Neural crest cell (in vitro differentiated cells): ENCODE measurements around the gene SLC6A20. TPM values are rescaled to one million over a fixed set of nuclear protein-coding genes. Genes with fewer than 3 reads are reported as not detected.

Source experiments
- DNase-seq: peaks from one replicate; pipeline ENCODE4 v3.0.0; 2021; ENCODE audit warnings: low read depth, mixed read lengths, low spot score
- H3K27ac Mint-ChIP-seq: one replicate; pipeline ENCODE4 v1.8.0; 2021; ENCODE audit warnings: mild to moderate bottlenecking, mixed read lengths; ENCODE audit not compliant: unreplicated experiment
- H3K27me3 Mint-ChIP-seq: 2 replicates; pipeline ENCODE4 v1.8.0; 2021; ENCODE audit warnings: low read depth, mild to moderate bottlenecking, mixed read lengths
- H3K36me3 Mint-ChIP-seq: 2 replicates; pipeline ENCODE4 v1.8.0; 2021; ENCODE audit warnings: low read depth, mild to moderate bottlenecking, mixed read lengths
- H3K4me1 Mint-ChIP-seq: 2 replicates; pipeline ENCODE4 v1.8.0; 2021; ENCODE audit warnings: mixed read lengths
- H3K4me3 Mint-ChIP-seq: one replicate; pipeline ENCODE4 v1.8.0; 2021; ENCODE audit warnings: mild to moderate bottlenecking, mixed read lengths
- H3K9me3 Mint-ChIP-seq: 2 replicates; pipeline ENCODE4 v1.8.0; 2021; ENCODE audit warnings: mixed read lengths
- total RNA-seq: library from RNA; stranded (reverse); gene quantifications from 2 replicates; pipeline ENCODE4 v1.2.1, GENCODE V29; 2021
- TF ChIP-seq, protein P1 (sequence below): fragments of 200-600 bp; sonication (generic); conservative IDR thresholded peaks from 2 replicates; pipeline ENCODE4 v1.5.0; 2021; ENCODE audit warnings: antibody characterized with exemption, mild to moderate bottlenecking

SLC6A20 gene
- total RNA-seq, 1 donor from 2014 or later: not detected

DNA sequence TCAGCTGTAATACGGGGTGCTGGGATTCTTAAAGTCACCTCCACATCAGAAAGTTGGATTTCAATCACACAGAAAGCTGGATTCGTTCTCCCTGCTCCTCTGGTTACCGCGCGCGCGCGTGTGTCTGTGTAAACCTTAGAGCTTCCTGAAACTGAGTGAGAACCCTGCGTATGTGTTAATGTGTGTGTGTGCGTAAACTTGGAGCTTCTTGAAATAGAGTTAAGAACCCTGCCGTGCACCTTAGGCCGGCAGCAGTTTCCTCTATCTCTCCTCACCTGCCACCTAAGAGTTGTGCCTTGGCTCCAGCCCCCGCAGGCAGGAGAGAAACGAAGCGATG lies 45.1 kb upstream of the SLC6A20 start:
- H3K4me3 Mint-ChIP-seq: peak overlapping the region; percentile 95
- peaks cover 46% of the 10 kb centered on the region for H3K27me3 Mint-ChIP-seq
- TF ChIP-seq, protein P1, sequence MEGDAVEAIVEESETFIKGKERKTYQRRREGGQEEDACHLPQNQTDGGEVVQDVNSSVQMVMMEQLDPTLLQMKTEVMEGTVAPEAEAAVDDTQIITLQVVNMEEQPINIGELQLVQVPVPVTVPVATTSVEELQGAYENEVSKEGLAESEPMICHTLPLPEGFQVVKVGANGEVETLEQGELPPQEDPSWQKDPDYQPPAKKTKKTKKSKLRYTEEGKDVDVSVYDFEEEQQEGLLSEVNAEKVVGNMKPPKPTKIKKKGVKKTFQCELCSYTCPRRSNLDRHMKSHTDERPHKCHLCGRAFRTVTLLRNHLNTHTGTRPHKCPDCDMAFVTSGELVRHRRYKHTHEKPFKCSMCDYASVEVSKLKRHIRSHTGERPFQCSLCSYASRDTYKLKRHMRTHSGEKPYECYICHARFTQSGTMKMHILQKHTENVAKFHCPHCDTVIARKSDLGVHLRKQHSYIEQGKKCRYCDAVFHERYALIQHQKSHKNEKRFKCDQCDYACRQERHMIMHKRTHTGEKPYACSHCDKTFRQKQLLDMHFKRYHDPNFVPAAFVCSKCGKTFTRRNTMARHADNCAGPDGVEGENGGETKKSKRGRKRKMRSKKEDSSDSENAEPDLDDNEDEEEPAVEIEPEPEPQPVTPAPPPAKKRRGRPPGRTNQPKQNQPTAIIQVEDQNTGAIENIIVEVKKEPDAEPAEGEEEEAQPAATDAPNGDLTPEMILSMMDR: no peak
- peak; percentile 1 for DNase-seq
- H3K27ac Mint-ChIP-seq: peak overlapping the region; percentile 72
- H3K4me1 Mint-ChIP-seq: peaks cover 8% of the 10 kb centered on the region
- H3K36me3 Mint-ChIP-seq: no peaks in the 10 kb centered on the region
- H3K9me3 Mint-ChIP-seq: no peaks in the 10 kb centered on the region

DNA sequence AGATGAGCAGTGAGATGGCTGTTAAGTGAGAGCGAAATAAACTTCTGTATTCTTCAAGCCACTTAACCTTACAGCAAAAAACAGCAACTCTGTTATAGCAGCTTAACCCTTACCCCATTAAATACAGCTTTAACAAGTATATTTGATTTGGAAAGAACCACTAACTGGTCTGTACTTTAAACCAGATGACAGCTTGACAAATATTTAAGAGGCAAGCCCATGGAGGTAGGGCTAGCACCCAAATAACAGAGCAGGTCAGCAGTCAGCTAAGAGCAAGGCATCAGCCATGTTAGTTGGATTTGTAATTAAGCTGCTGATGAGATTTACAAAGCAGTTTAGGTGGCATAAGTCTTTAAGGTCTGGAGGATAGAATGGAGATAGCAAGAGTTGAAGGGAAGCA lies 42.1 kb upstream of the SLC6A20 start:
- Mint-ChIP-seq H3K4me1 (peaks cover 8% of the 10 kb centered on the region), H3K27ac (no peak overlapping the region), H3K9me3 (no peaks in the 10 kb centered on the region), H3K27me3 (peaks cover 17% of the 10 kb centered on the region), H3K36me3 (no peaks in the 10 kb centered on the region), H3K4me3 (peak overlapping the region; percentile 8)
- TF ChIP-seq, protein P1: no peak
- DNase-seq: no peak

DNA sequence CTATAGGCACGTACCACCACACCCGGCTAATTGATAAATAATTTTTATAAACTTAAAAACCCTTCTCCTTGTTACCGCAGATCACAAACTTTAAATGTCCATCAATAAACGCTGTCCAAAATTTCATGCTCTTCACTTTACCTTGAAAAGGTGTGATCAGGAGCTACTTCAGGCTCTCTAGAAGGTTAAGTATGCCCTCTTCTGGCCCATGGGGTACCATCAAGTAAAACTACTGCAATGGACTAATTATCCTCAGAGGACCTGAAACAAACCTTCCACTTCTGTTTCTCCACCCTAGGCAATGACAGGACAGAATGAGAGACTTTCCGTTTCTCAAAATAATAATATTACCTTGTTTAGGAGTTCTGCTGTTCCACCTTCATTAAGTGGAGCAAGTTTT lies 36.4 kb upstream of the SLC6A20 start:
- peaks cover 4% of the 10 kb centered on the region for H3K36me3 Mint-ChIP-seq
- no peak for DNase-seq
- TF ChIP-seq, protein P1: peak; percentile 55
- no peaks in the 10 kb centered on the region for H3K27me3 Mint-ChIP-seq
- H3K4me3 Mint-ChIP-seq: no peak overlapping the region
- H3K27ac Mint-ChIP-seq: no peak overlapping the region
- peaks cover 5% of the 10 kb centered on the region for H3K4me1 Mint-ChIP-seq
- no peaks in the 10 kb centered on the region for H3K9me3 Mint-ChIP-seq

DNA sequence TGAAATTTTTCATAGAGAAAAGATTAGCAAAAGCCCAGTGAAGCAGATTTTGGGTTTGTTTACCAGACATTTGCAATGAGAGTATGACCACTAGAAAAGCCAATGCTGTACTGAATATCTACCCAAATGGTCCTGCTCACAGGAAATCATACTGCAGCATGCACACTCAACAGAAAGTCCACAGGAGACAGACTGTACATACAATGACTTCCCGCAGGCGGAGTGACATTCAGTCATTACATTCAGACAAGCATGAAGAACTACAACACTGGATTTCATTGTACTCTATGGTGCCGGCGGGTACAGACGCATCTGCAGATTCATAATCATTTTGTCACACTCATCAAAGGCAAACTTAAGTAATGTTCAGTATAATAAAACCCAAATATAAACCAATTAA lies 33.8 kb upstream of the SLC6A20 start:
- H3K4me3 Mint-ChIP-seq: no peak overlapping the region
- no peak for DNase-seq
- H3K27me3 Mint-ChIP-seq: no peaks in the 10 kb centered on the region
- peaks cover 4% of the 10 kb centered on the region for H3K36me3 Mint-ChIP-seq
- no peak overlapping the region for H3K27ac Mint-ChIP-seq
- TF ChIP-seq, protein P1: no peak
- no peaks in the 10 kb centered on the region for H3K9me3 Mint-ChIP-seq
- H3K4me1 Mint-ChIP-seq: peaks cover 5% of the 10 kb centered on the region

DNA sequence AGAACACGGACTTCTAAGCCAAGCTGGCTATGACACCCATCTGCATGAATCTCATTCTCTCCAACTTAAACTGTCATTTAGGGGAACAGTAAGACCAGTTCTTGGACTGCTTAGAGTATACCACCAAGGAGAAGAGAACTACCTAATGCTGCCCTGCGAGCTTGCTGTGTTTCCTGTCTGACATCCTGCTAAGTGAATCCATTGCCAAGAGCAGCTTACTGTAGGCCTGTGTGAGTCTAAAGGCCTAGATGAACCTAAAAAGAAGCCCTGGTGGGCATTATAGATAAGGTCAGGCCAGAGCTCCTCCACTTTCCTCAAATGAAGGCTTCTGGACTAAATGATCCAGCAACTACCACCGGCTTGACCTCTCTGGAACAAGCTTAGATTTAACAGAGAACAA lies 30.6 kb upstream of the SLC6A20 start:
- H3K36me3 Mint-ChIP-seq: peaks cover 4% of the 10 kb centered on the region
- no peak overlapping the region for H3K4me3 Mint-ChIP-seq
- no peaks in the 10 kb centered on the region for H3K9me3 Mint-ChIP-seq
- TF ChIP-seq, protein P1: no peak
- H3K4me1 Mint-ChIP-seq: peaks cover 5% of the 10 kb centered on the region
- no peak overlapping the region for H3K27ac Mint-ChIP-seq
- DNase-seq: no peak
- H3K27me3 Mint-ChIP-seq: no peaks in the 10 kb centered on the region

DNA sequence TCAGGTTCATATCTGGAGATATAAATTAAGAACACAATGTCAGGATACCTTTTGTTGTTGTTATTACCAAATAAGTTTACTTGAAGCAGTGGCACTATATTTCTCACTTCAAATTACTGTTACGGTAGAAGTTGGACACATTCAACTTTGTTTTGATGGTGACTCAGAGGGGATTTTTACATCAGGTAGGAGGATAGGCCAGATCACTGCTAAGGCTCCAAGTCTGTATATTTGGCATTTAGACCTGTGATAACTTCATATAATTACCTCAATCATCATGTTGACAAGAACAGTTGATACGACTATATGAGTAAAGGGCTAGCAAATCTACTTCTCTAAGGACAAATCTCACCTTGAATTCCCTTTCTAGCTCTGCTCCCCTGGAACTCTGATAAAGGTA lies 30.0 kb upstream of the SLC6A20 start:
- peaks cover 5% of the 10 kb centered on the region for H3K4me1 Mint-ChIP-seq
- no peaks in the 10 kb centered on the region for H3K9me3 Mint-ChIP-seq
- TF ChIP-seq, protein P1: no peak
- H3K4me3 Mint-ChIP-seq: no peak overlapping the region
- H3K36me3 Mint-ChIP-seq: peaks cover 8% of the 10 kb centered on the region
- H3K27me3 Mint-ChIP-seq: no peaks in the 10 kb centered on the region
- DNase-seq: no peak
- no peak overlapping the region for H3K27ac Mint-ChIP-seq
